Measurements from ENCODE around the gene OPRM1.
"Not testable (repeated sequence)": the region's sequence is repeated elsewhere in the genome, so short reads cannot be mapped to it uniquely, and the experiment has no call there.

OPRM1 gene

GRCh38 chr6:154156135-154156896, 117.3 kb downstream of the OPRM1 start:
- peak; percentile 59 to 69 for DNase-seq

GRCh38 chr6:154157082-154157481, 118.0 kb downstream of the OPRM1 start:
- peak in 1 of 2 donors; percentile 36 for DNase-seq

- DNase-seq = no peak
Observed at GRCh38 chr6:154157706-154158105, 118.7 kb downstream of the OPRM1 start.

- no peak for DNase-seq
Observed at GRCh38 chr6:154159126-154159525, 120.1 kb downstream of the OPRM1 start.

- DNase-seq = no peak
Observed at GRCh38 chr6:154161689-154162088, 122.6 kb downstream of the OPRM1 start.

- no peak for DNase-seq
Observed at GRCh38 chr6:154164397-154164796, 125.4 kb downstream of the OPRM1 start.

- DNase-seq = no peak
Observed at GRCh38 chr6:154165478-154165877, 126.4 kb downstream of the OPRM1 start.

GRCh38 chr6:154166140-154166539, 127.1 kb downstream of the OPRM1 start:
- DNase-seq = no peak

- DNase-seq = no peak
Observed at GRCh38 chr6:154167126-154167525, 128.1 kb downstream of the OPRM1 start.

GRCh38 chr6:154169193-154169847, 130.3 kb downstream of the OPRM1 start:
- no peak for DNase-seq

GRCh38 chr6:154170106-154170505, 131.1 kb downstream of the OPRM1 start:
- DNase-seq = no peak

- not testable (repeated sequence) for DNase-seq
Observed at GRCh38 chr6:154172393-154172792, 133.4 kb downstream of the OPRM1 start.

GRCh38 chr6:154179434-154179833, 140.4 kb downstream of the OPRM1 start:
- DNase-seq = no peak

- DNase-seq = no peak
Observed at GRCh38 chr6:154187203-154187602, 148.2 kb downstream of the OPRM1 start.

GRCh38 chr6:154187714-154188113, 148.7 kb downstream of the OPRM1 start:
- no peak for DNase-seq

- no peak for DNase-seq
Observed at GRCh38 chr6:154196333-154196885, 157.4 kb downstream of the OPRM1 start.

- no peak for DNase-seq
Observed at GRCh38 chr6:154197196-154197860, 158.3 kb downstream of the OPRM1 start.

- DNase-seq = not testable (repeated sequence)
Observed at GRCh38 chr6:154201688-154202087, 162.6 kb downstream of the OPRM1 start.

GRCh38 chr6:154202339-154202738, 163.3 kb downstream of the OPRM1 start:
- DNase-seq = no peak

- DNase-seq = no peak
Observed at GRCh38 chr6:154202958-154203357, 163.9 kb downstream of the OPRM1 start.

GRCh38 chr6:154206141-154206540, 167.1 kb downstream of the OPRM1 start:
- DNase-seq = no peak

- no peak for DNase-seq
Observed at GRCh38 chr6:154206996-154207395, 168.0 kb downstream of the OPRM1 start.

- no peak for DNase-seq
Observed at GRCh38 chr6:154209555-154209954, 170.5 kb downstream of the OPRM1 start.

GRCh38 chr6:154210678-154211077, 171.6 kb downstream of the OPRM1 start:
- no peak for DNase-seq
